Gastroesophageal sphincter (tissue), 4 donors: ENCODE data around the gene OR6P1. TPM values are rescaled to one million over a fixed set of nuclear protein-coding genes. Genes with fewer than 3 reads are reported as not detected.

Experiments used
- ATAC-seq: fragments of 150-250 bp; one replicate; pipeline ENCODE4 v1.9.1; 2016; ENCODE audit warnings: mild to moderate bottlenecking, moderate library complexity
- H3K27ac ChIP-seq, 4 donors: fragments of 200-600 bp; sonication (generic) in 3 of 4; 1 replicate in 3 of 4; 2 replicates in 1 of 4; pipeline ENCODE4 v1.5.1; 2016 to 2019
- H3K27me3 ChIP-seq: fragments of 200-600 bp; sonication (generic); one replicate; pipeline ENCODE4 v1.5.1; 2019
- H3K36me3 ChIP-seq, 2 donors: fragments of 200-600 bp; sonication (generic); one replicate each; pipeline ENCODE4 v1.5.1; 2019; ENCODE audit warnings: control low read depth in 1 of 2
- H3K4me1 ChIP-seq, 3 donors: fragments of 200-600 bp; sonication (generic); 1 replicate in 2 of 3; 2 replicates in 1 of 3; pipeline ENCODE4 v1.5.1; 2016 to 2019; ENCODE audit warnings: control low read depth in 2 of 3
- H3K4me3 ChIP-seq, 2 donors: fragments of 200-600 bp; sonication (generic); one replicate each; pipeline ENCODE4 v1.5.1; 2019; ENCODE audit warnings: mild to moderate bottlenecking in 1 of 2, moderate library complexity in 1 of 2
- H3K9me3 ChIP-seq, 3 donors: fragments of 200-600 bp; sonication (generic); one replicate each; pipeline ENCODE4 v1.5.1; 2017 to 2019; ENCODE audit warnings: control low read depth in 2 of 3
- CTCF ChIP-seq, 4 experiments: fragments of 200-600 bp in 2 of 4; fragments of 450-650 bp in 2 of 4; sonication (generic) in 1 of 4; IDR thresholded peaks; one replicate each; pipeline ENCODE4 v1.5.1; 2017 to 2019; ENCODE audit warnings: antibody characterized with exemption in 4 of 4, mild to moderate bottlenecking in 2 of 4, moderate library complexity in 2 of 4
- EP300 ChIP-seq: sonication (generic); formaldehyde crosslinking; IDR thresholded peaks from one replicate; pipeline ENCODE4 v1.6.1; 2017; ENCODE audit warnings: antibody characterized with exemption, mild to moderate bottlenecking
- POLR2A ChIP-seq, 2 donors: fragments of 450-650 bp; IDR thresholded peaks; one replicate each; pipeline ENCODE4 v1.6.1; 2017; ENCODE audit warnings: antibody characterized with exemption in 2 of 2, mild to moderate bottlenecking in 2 of 2, moderate library complexity in 1 of 2
- POLR2AphosphoS5 ChIP-seq: sonication (generic); formaldehyde crosslinking; IDR thresholded peaks from one replicate; pipeline ENCODE4 v1.6.1; 2017; ENCODE audit warnings: antibody characterized with exemption
- WGBS, 2 donors: methylation state at CpG; one replicate each; pipeline ENCODE4 v1.1.5; 2018; ENCODE audit warnings: low coverage in 1 of 2; 5-methylcytosine and 5-hydroxymethylcytosine counted together
- total RNA-seq, 4 donors: library from RNA; depleted of rRNA; stranded (reverse); fragments of >200 nt; gene quantifications; one replicate each; pipeline ENCODE4 v1.1.0, GENCODE V29; 2016

OR6P1 gene
- total RNA-seq, 4 donors from 2014 or later: not detected

GRCh38 chr1:158552296-158552695 lies 18.1 kb downstream of the OR6P1 start:
- WGBS, 2 donors: 70 to 71% methylated on average over 1 of the region's 1 CpG
- TF ChIP-seq CTCF (IDR thresholded peaks at IDR 0.05): no peak
- no peak for TF ChIP-seq POLR2A (IDR thresholded peaks at IDR 0.05)
- no peak for TF ChIP-seq POLR2AphosphoS5
- no peak for TF ChIP-seq EP300
- Histone ChIP-seq H3K9me3 (no peaks in the 10 kb centered on the region), H3K4me1 (no peaks in the 10 kb centered on the region), H3K27me3 (no peaks in the 10 kb centered on the region), H3K27ac (no peak overlapping the region), H3K36me3 (no peaks in the 10 kb centered on the region), H3K4me3 (no peak overlapping the region)
- no peak for ATAC-seq

- H3K36me3 ChIP-seq: no peaks in the 10 kb centered on the region
- H3K4me1 ChIP-seq: no peaks in the 10 kb centered on the region
- no peak for TF ChIP-seq CTCF (IDR thresholded peaks at IDR 0.05)
- no peak for TF ChIP-seq POLR2AphosphoS5
- TF ChIP-seq POLR2A (IDR thresholded peaks at IDR 0.05): no peak
- TF ChIP-seq EP300: no peak
- H3K9me3 ChIP-seq: no peaks in the 10 kb centered on the region
- ATAC-seq: no peak
- no peak overlapping the region for H3K4me3 ChIP-seq
- WGBS, 2 donors: 94 to 100% methylated on average over 2 of the region's 2 CpGs
- no peaks in the 10 kb centered on the region for H3K27me3 ChIP-seq
- H3K27ac ChIP-seq: no peak overlapping the region
These were observed 22.8 kb downstream of the OR6P1 start for GRCh38 chr1:158547533-158547932.

GRCh38 chr1:158537609-158538008 lies 32.8 kb downstream of the OR6P1 start:
- WGBS, 2 donors: 78 to 95% methylated on average over 2 of the region's 2 CpGs
- no peak overlapping the region for H3K27ac ChIP-seq
- H3K4me1 ChIP-seq: no peaks in the 10 kb centered on the region
- no peak for ATAC-seq
- TF ChIP-seq EP300 (no peak), POLR2A (IDR thresholded peaks at IDR 0.05) (no peak), CTCF (IDR thresholded peaks at IDR 0.05) (no peak), POLR2AphosphoS5 (no peak)
- H3K36me3 ChIP-seq: no peaks in the 10 kb centered on the region
- no peaks in the 10 kb centered on the region for H3K9me3 ChIP-seq
- no peaks in the 10 kb centered on the region for H3K27me3 ChIP-seq
- H3K4me3 ChIP-seq: no peak overlapping the region

GRCh38 chr1:158534496-158534895 lies 35.9 kb downstream of the OR6P1 start:
- no peaks in the 10 kb centered on the region for H3K27me3 ChIP-seq
- 19 to 20% methylated on average over 2 to 5 of the region's 5 CpGs for WGBS, 2 donors
- no peaks in the 10 kb centered on the region for H3K9me3 ChIP-seq
- H3K4me1 ChIP-seq: no peaks in the 10 kb centered on the region
- H3K36me3 ChIP-seq: no peaks in the 10 kb centered on the region
- no peak for ATAC-seq
- TF ChIP-seq CTCF (IDR thresholded peaks at IDR 0.05) (no peak), POLR2A (IDR thresholded peaks at IDR 0.05) (no peak), POLR2AphosphoS5 (no peak), EP300 (no peak)
- no peak overlapping the region for H3K27ac ChIP-seq
- H3K4me3 ChIP-seq: no peak overlapping the region

- H3K27me3 ChIP-seq: no peaks in the 10 kb centered on the region
- no peak overlapping the region for H3K4me3 ChIP-seq
- H3K27ac ChIP-seq: no peak overlapping the region
- H3K36me3 ChIP-seq: no peaks in the 10 kb centered on the region
- no peak for TF ChIP-seq POLR2A (IDR thresholded peaks at IDR 0.05)
- TF ChIP-seq POLR2AphosphoS5: no peak
- no peak for TF ChIP-seq CTCF (IDR thresholded peaks at IDR 0.05)
- no peak for TF ChIP-seq EP300
- WGBS, 2 donors: 31 to 70% methylated on average over 2 of the region's 2 CpGs
- H3K9me3 ChIP-seq: peaks cover 0 to 19% (median 2%) of the 10 kb centered on the region in 3 donors
- H3K4me1 ChIP-seq: no peaks in the 10 kb centered on the region
- no peak for ATAC-seq
These were observed 43.1 kb downstream of the OR6P1 start for GRCh38 chr1:158527190-158527815.
